ENCODE results near the gene ZG16. TPM values are rescaled to one million over a fixed set of nuclear protein-coding genes. Genes with fewer than 3 reads are reported as not detected.
A peak's percentile ranks its signal among the peaks of the same experiment; 100 is the strongest.

Gene ZG16
- total and polyA plus RNA-seq, 11 donors, result 0.04 to 0.08 TPM; not detected in 9

GRCh38 chr16:29816694-29817441 lies 38.8 kb downstream of the ZG16 start:
- intact Hi-C loops (cut with DNase I), result loop anchor here in 6 of 10 donors (5.0 to 10.0 kb wide), 4 partner anchors 45 to 188 kb away; partner anchors contain the start of genes CDIPT (in 3 of the 6), HIRIP3 (in 1 of the 6) and INO80E (in 1 of the 6)
- no peaks in the 10 kb centered on the region for H3K9me3 ChIP-seq
- H3K27me3 ChIP-seq, result peaks cover 0 to 4% (median 0%) of the 10 kb centered on the region in 9 donors
- TF ChIP-seq CTCF (IDR thresholded peaks at IDR 0.05) (no peak), POLR2A (IDR thresholded peaks at IDR 0.05) (no peak)
- H3K36me3 ChIP-seq, result peaks cover 0 to 20% (median 15%) of the 10 kb centered on the region in 9 donors
- DNase-seq (peak; percentile 70 to 85 (median 77)), ATAC-seq (peak; percentile 15 to 54 (median 48))
- H3K27ac ChIP-seq, result peak overlapping the region; percentile 84 to 97 (median 93)
- H3K4me1 ChIP-seq, result peaks cover 3 to 73% (median 53%) of the 10 kb centered on the region in 12 donors
- peak overlapping the region; percentile 45 to 91 (median 74) for H3K4me3 ChIP-seq
- 4 to 6% (median 5%) methylated on average over 22 to 37 of the region's 37 CpGs for WGBS, 4 donors

GRCh38 chr16:29818082-29818481 lies 40.0 kb downstream of the ZG16 start:
- DNase-seq (no peak), ATAC-seq (no peak)
- WGBS, 4 donors, result 87 to 95% (median 89%) methylated on average over 4 of the region's 4 CpGs
- no peaks in the 10 kb centered on the region for H3K27me3 ChIP-seq
- H3K4me1 ChIP-seq, result peaks cover 3 to 72% (median 54%) of the 10 kb centered on the region in 12 donors
- H3K27ac ChIP-seq, result peak overlapping the region in 1 of 12 donors; percentile 20
- no peak for TF ChIP-seq CTCF (IDR thresholded peaks at IDR 0.05)
- no peak for TF ChIP-seq POLR2A (IDR thresholded peaks at IDR 0.05)
- H3K4me3 ChIP-seq, result no peak overlapping the region
- H3K9me3 ChIP-seq, result no peaks in the 10 kb centered on the region
- intact Hi-C loops (cut with DNase I), result loop anchor here in 6 of 10 donors (5.0 to 10.0 kb wide), 4 partner anchors 44 to 187 kb away; partner anchors contain the start of genes CDIPT (in 3 of the 6), HIRIP3 (in 1 of the 6) and INO80E (in 1 of the 6)
- peaks cover 0 to 20% (median 15%) of the 10 kb centered on the region in 9 donors for H3K36me3 ChIP-seq

- WGBS, 4 donors, result 81 to 86% (median 84%) methylated on average over 14 to 15 of the region's 15 CpGs
- H3K27me3 ChIP-seq, result no peaks in the 10 kb centered on the region
- peak overlapping the region in 7 of 12 donors; percentile 75 to 96 (median 90) for H3K27ac ChIP-seq
- H3K9me3 ChIP-seq, result no peaks in the 10 kb centered on the region
- DNase-seq (no peak), ATAC-seq (no peak)
- intact Hi-C loops (cut with DNase I), result loop anchor here in 6 of 10 donors (5.0 to 10.0 kb wide), 4 partner anchors 43 to 185 kb away; partner anchors contain the start of genes CDIPT (in 3 of the 6), HIRIP3 (in 1 of the 6) and INO80E (in 1 of the 6)
- TF ChIP-seq POLR2A (IDR thresholded peaks at IDR 0.05) (no peak), CTCF (IDR thresholded peaks at IDR 0.05) (no peak)
- peaks cover 0 to 20% (median 15%) of the 10 kb centered on the region in 9 donors for H3K36me3 ChIP-seq
- peak overlapping the region in 2 of 12 donors; percentile 73 to 85 for H3K4me3 ChIP-seq
- H3K4me1 ChIP-seq, result peaks cover 3 to 81% (median 61%) of the 10 kb centered on the region in 12 donors
These were observed 41.5 kb downstream of the ZG16 start for GRCh38 chr16:29819506-29819905.

GRCh38 chr16:29820271-29820701 lies 42.2 kb downstream of the ZG16 start, which contains the start of gene MVP:
Gene MVP, plus strand, starts transcription at chr16:29820462. Its CDS starts 10,088 bp downstream, at chr16:29830550.
- H3K4me3 ChIP-seq, result peak within 1 kb of the TSS; percentile 21 to 94 (median 73)
- H3K27me3 ChIP-seq, result no peaks in the 10 kb centered on the region
- peak in 3 of 4 donors; percentile 40 to 60 (median 41) for ATAC-seq
- DNase-seq, result peak; percentile 73 to 83 (median 78)
- WGBS, 4 donors, result 0 to 1% (median 0%) methylated on average over 4 of the region's 4 CpGs
- H3K9me3 ChIP-seq, result no peaks in the 10 kb centered on the region
- peak in 1 of 2 donors; percentile 48 for TF ChIP-seq POLR2A (IDR thresholded peaks at IDR 0.05)
- no peak for TF ChIP-seq CTCF (IDR thresholded peaks at IDR 0.05)
- peaks cover 0 to 20% (median 15%) of the 10 kb centered on the region in 9 donors for H3K36me3 ChIP-seq
- H3K27ac ChIP-seq, result peak within 1 kb of the TSS; percentile 74 to 96 (median 88)
- intact Hi-C loops (cut with DNase I), result loop anchor here in 3 of 10 donors (2.0 to 5.0 kb wide), 3 partner anchors 29 to 42 kb away; partner anchors contain the start of genes CDIPT (in 1 of the 3) and KIF22 (in 1 of the 3)
- peaks cover 3 to 81% (median 61%) of the 10 kb centered on the region in 12 donors for H3K4me1 ChIP-seq
